OCI-LY3 (cell line): ENCODE measurements around the gene CASK.

Experiments
- CTCF ChIP-seq: fragments of 200-600, 300-600 bp; sonication (generic); IDR thresholded peaks from 2 replicates; pipeline ENCODE4 v1.5.1; 2014; ENCODE audit warnings: antibody characterized with exemption, low read length, low read depth
- EZH2phosphoT487 ChIP-seq: fragments of 200-600 bp; shearing (Covaris generic); IDR thresholded peaks from 2 replicates; pipeline ENCODE4 v1.6.1; 2018; ENCODE audit warnings: antibody characterized with exemption, mixed run types, low read depth

- TF ChIP-seq CTCF: no peak
- no peak for TF ChIP-seq EZH2phosphoT487
These were observed 331.4 kb downstream of the CASK start for GRCh38 chrX:41591906-41592305.
